ENCODE results near the gene RTP5. TPM values are rescaled to one million over a fixed set of nuclear protein-coding genes. Genes with fewer than 3 reads are reported as not detected.

Gene RTP5
- total and polyA plus RNA-seq, 2 of the 8 experiments (the other 6 are each of a cell fraction or from before 2014, with no cell fraction given) = not detected

GRCh38 chr2:241882091-241882625 is 12.6 kb downstream of the RTP5 start:
- WGBS, 2 experiments (ENCODE audit: extremely low coverage in 1 of 2, insufficient coverage in 1 of 2, insufficient read length in 1 of 2, insufficient replicate concordance in 2 of 2, low coverage in 1 of 2, low lambda C conversion rate in 2 of 2, missing lambda C conversion rate in 1 of 2) = 70% methylated on average over 23 of the region's 23 CpGs; no CpG with 5 or more reads in 1 of the 2 experiments

More at GRCh38 chr2:241882091-241882625, 12.6 kb downstream of the RTP5 start:
- Histone ChIP-seq H3K27ac (ENCODE audit: low read depth, low read length) (no peak overlapping the region), H2BK5ac (ENCODE audit: low read depth, low read length) (peak overlapping the region; percentile 71; the same call in 1 of the 2 replicates), H4K8ac (ENCODE audit: extremely low read depth, insufficient read depth, low read length) (no peak overlapping the region), H3K27me3 (replicated peaks in 1 of 4; ENCODE audit: control insufficient read depth in 3 of 4, extremely low read depth in 1 of 4, insufficient read depth in 3 of 4, low read length in 3 of 4) (no peaks in the 10 kb centered on the region), H3K36me3 (ENCODE audit: control insufficient read depth in 2 of 4, insufficient read depth in 4 of 4, low read length in 3 of 4) (no peaks in the 10 kb centered on the region), H3K23ac (ENCODE audit: insufficient read length) (no peak overlapping the region), H3K9me3 (ENCODE audit: insufficient read depth in 2 of 2, low read depth in 1 of 2, low read length in 1 of 2) (no peaks in the 10 kb centered on the region), H4K91ac (replicated peaks; ENCODE audit: insufficient read length, low read length) (no peak overlapping the region), H3K14ac (ENCODE audit: insufficient read length) (no peak overlapping the region), H3K9ac (replicated peaks in 1 of 4; ENCODE audit: extremely low read depth in 1 of 4, low read depth in 3 of 4, low read length in 3 of 4) (no peak overlapping the region), H3K56ac (replicated peaks; ENCODE audit: insufficient read length, low read depth, low read length) (no peak overlapping the region), H2AFZ (ENCODE audit: low read length) (no peak overlapping the region), H3K4me1 (replicated peaks in 1 of 4; ENCODE audit: control insufficient read depth in 3 of 4, insufficient read depth in 4 of 4, low read length in 3 of 4) (peaks cover 3 to 8% (median 7%) of the 10 kb centered on the region in 4 experiments; a peak in 6 of 7 replicates), H2BK12ac (ENCODE audit: low read depth, low read length) (peak overlapping the region; percentile 80; the same call in 1 of the 2 replicates), H4K20me1 (replicated peaks in 1 of 2; ENCODE audit: control insufficient read depth in 1 of 2, insufficient read depth in 2 of 2, low read length in 2 of 2) (no peaks in the 10 kb centered on the region), H2BK120ac (replicated peaks; ENCODE audit: low read depth, low read length) (no peak overlapping the region), H3K79me1 (ENCODE audit: low read depth, low read length) (no peaks in the 10 kb centered on the region), H3K18ac (ENCODE audit: extremely low read depth, low read length) (peak overlapping the region; percentile 71), H3K4me3 (ENCODE audit: extremely low read depth in 1 of 4, insufficient read depth in 2 of 4, low read depth in 3 of 4, low read length in 4 of 4) (peak overlapping the region in 3 of 4 experiments; percentile 19 to 70 (median 55); a peak in 3 of 8 replicates), H3K4me2 (ENCODE audit: insufficient read depth in 1 of 2, low read depth in 2 of 2, low read length in 2 of 2) (peak overlapping the region; percentile 72 to 75), H2BK15ac (ENCODE audit: low read length) (peak overlapping the region; percentile 13; the same call in 1 of the 2 replicates), H2AK5ac (ENCODE audit: low read depth, low read length) (peak overlapping the region; percentile 65; the same call in 1 of the 2 replicates), H4K5ac (ENCODE audit: insufficient read length, low read depth, low read length) (no peak overlapping the region), H2BK20ac (ENCODE audit: low read length) (no peak overlapping the region), H3K4ac (replicated peaks; ENCODE audit: insufficient read length, low read depth, low read length) (no peak overlapping the region), H3K23me2 (ENCODE audit: low read depth, low read length) (peaks cover 3% of the 10 kb centered on the region; the same call in 1 of the 2 replicates), H3K79me2 (ENCODE audit: control insufficient read depth in 1 of 2, insufficient read depth in 2 of 2, low read length in 2 of 2) (no peaks in the 10 kb centered on the region)
- ChIA-PET CTCF (ENCODE audit: partially characterized antibody) (no interaction called here), POLR2A (ENCODE audit: partially characterized antibody) (no interaction called here)
- DNase-seq (ENCODE audit: low read depth in 1 of 2, low spot score in 2 of 2) (no peak), FAIRE-seq (no peak)
